K562 (cell line): ENCODE data around the gene FARSB. TPM values are rescaled to one million over a fixed set of nuclear protein-coding genes. Genes with fewer than 3 reads are reported as not detected.

Experiments used
- ATAC-seq: fragments of 200-7000 bp; cut with Tn5 transposase; 3 replicates; pipeline ENCODE4 v1.9.1; 2020; ENCODE audit warnings: moderate library complexity
- BruUV-seq: library from RNA; stranded (reverse); fragments of 400-500 nt; replicated peaks from 2 replicates; lab custom pipeline; 2021; lab: Mats Ljungman, UMichigan
- CTCF ChIA-PET: fragments of 300-600 bp; formaldehyde crosslinking; extraction: SDS; loops from one replicate; lab custom pipeline; 2021; ENCODE audit warnings: low intra/inter-chr PET ratio; lab: Yijun Ruan, JAX
- POLR2A ChIA-PET: fragments of 300-600, 350-650 bp; sonication (Branson Sonifier 250); formaldehyde crosslinking; extraction: SDS; loops from one replicate; lab custom pipeline; 2021; ENCODE audit warnings: antibody characterized with exemption, inconsistent platforms; lab: Yijun Ruan, JAX
- DNase-seq, 4 experiments: peaks; one replicate each; pipeline versions ENCODE4 v3.0.0 to v3.0.0-alpha.2; 2011 to 2018; ENCODE audit warnings: low spot score in 3 of 4, mixed read lengths in 3 of 4; ENCODE audit errors: extremely low read depth in 1 of 4
- FAIRE-seq: peaks from 2 replicates; lab custom pipeline; 2011; peaks lifted over from hg19 to GRCh38; lab: Jason Lieb, UNC
- H2AFZ ChIP-seq: 2 replicates; pipeline ENCODE4 v1.6.0; 2011; ENCODE audit warnings: low read depth, low read length, control low read depth, inconsistent platforms
- H3K27ac ChIP-seq: fragments of 200-600 bp; 3 replicates; pipeline ENCODE4 v1.8.0; 2011; ENCODE audit warnings: low read depth, mild to moderate bottlenecking, control low read depth, inconsistent platforms, low read length, moderate library complexity, mixed read lengths; ENCODE audit errors: extremely low read depth
- H3K27me3 ChIP-seq, 2 experiments: fragments of 300-600 bp in 1 of 2; 2 replicates in 1 of 2; 3 replicates in 1 of 2; pipeline versions ENCODE4 v1.6.0 to v1.8.0; 2011; ENCODE audit warnings: inconsistent platforms in 2 of 2, low read length in 2 of 2, mild to moderate bottlenecking in 1 of 2, mixed read lengths in 1 of 2, moderate library complexity in 1 of 2; ENCODE audit not compliant: control insufficient read depth in 2 of 2, insufficient read depth in 2 of 2
- H3K36me3 ChIP-seq: fragments of 300-600 bp; 3 replicates; pipeline ENCODE4 v1.8.0; 2011; ENCODE audit warnings: mild to moderate bottlenecking, low read length, inconsistent platforms; ENCODE audit not compliant: control insufficient read depth, insufficient read depth
- H3K4me1 ChIP-seq, 2 experiments: fragments of 200-600 bp in 1 of 2; replicated peaks in 1 of 2; 2 replicates in 1 of 2; 3 replicates in 1 of 2; pipeline versions ENCODE4 v1.5.1 to v1.8.0; 2011; ENCODE audit warnings: inconsistent platforms in 2 of 2, low read length in 2 of 2, mild to moderate bottlenecking in 1 of 2, mixed read lengths in 1 of 2, moderate library complexity in 1 of 2; ENCODE audit not compliant: control insufficient read depth in 2 of 2, insufficient read depth in 2 of 2
- H3K4me2 ChIP-seq: 2 replicates; pipeline ENCODE4 v1.6.1; 2011; ENCODE audit warnings: low read length, control low read depth, inconsistent platforms, mixed read lengths; ENCODE audit not compliant: insufficient read depth
- H3K4me3 ChIP-seq: fragments of 200-600 bp; sonication (generic), shearing (Covaris generic); 2 replicates; pipeline ENCODE4 v1.5.1; 2016; ENCODE audit warnings: control low read depth, inconsistent platforms
- H3K79me2 ChIP-seq: fragments of 200-600 bp; 3 replicates; pipeline ENCODE4 v1.8.0; 2011; ENCODE audit warnings: low read length, inconsistent platforms; ENCODE audit not compliant: control insufficient read depth, insufficient read depth
- H3K9ac ChIP-seq, 2 experiments: 2 replicates each; pipeline versions ENCODE4 v1.6.0 to v1.6.1; 2011; ENCODE audit warnings: low read depth in 2 of 2, low read length in 2 of 2, control low read depth in 1 of 2, inconsistent platforms in 1 of 2, mild to moderate bottlenecking in 1 of 2, mixed read lengths in 1 of 2; ENCODE audit not compliant: insufficient read depth in 1 of 2
- H3K9me1 ChIP-seq: one replicate; pipeline ENCODE4 v1.6.0; 2011; ENCODE audit warnings: inconsistent platforms, mild to moderate bottlenecking, low read length, moderate library complexity; ENCODE audit not compliant: control insufficient read depth, insufficient read depth
- H3K9me3 ChIP-seq: replicated peaks from 2 replicates; pipeline ENCODE4 v1.5.1; 2011; ENCODE audit warnings: low read depth, low read length, inconsistent platforms; ENCODE audit not compliant: control insufficient read depth, insufficient read depth
- H4K20me1 ChIP-seq: replicated peaks from 2 replicates; pipeline ENCODE4 v1.6.1; 2011; ENCODE audit warnings: low read length, inconsistent platforms, mixed read lengths; ENCODE audit not compliant: control insufficient read depth, insufficient read depth
- CBFB ChIP-seq: sonication (generic); formaldehyde crosslinking; IDR thresholded peaks from 2 replicates; pipeline ENCODE4 v1.4.0; 2020; ENCODE audit warnings: mild to moderate bottlenecking, missing genetic modification reagents
- CBX3 ChIP-seq, 2 experiments: IDR thresholded peaks; 1 replicate in 1 of 2; 2 replicates in 1 of 2; pipeline ENCODE4 v1.6.1; 2012; ENCODE audit warnings: inconsistent platforms in 2 of 2, low read length in 2 of 2, borderline replicate concordance in 1 of 2, control low read depth in 1 of 2
- JUN ChIP-seq, 2 experiments: sonication (generic) in 1 of 2; formaldehyde crosslinking in 1 of 2; IDR thresholded peaks; 2 replicates each; pipeline versions ENCODE4 v1.6.1 to v1.8.0; 2012 to 2022; ENCODE audit warnings: borderline replicate concordance in 2 of 2, mild to moderate bottlenecking in 2 of 2, improper control_type of control experiment in 1 of 2, low read depth in 1 of 2, low read length in 1 of 2, missing genetic modification reagents in 1 of 2
- MEIS2 ChIP-seq: fragments of 450-650 bp; IDR thresholded peaks from 2 replicates; pipeline ENCODE4 v1.6.1; 2014; ENCODE audit warnings: mild to moderate bottlenecking; ENCODE audit not compliant: partially characterized antibody
- ZNF212 ChIP-seq: fragments of 450-650 bp; formaldehyde crosslinking; IDR thresholded peaks from 2 replicates; pipeline ENCODE4 v1.4.0; 2020; ENCODE audit warnings: mild to moderate bottlenecking
- ZNF57 ChIP-seq: fragments of 450-650 bp; formaldehyde crosslinking; IDR thresholded peaks from 2 replicates; pipeline ENCODE4 v1.4.0; 2020; ENCODE audit warnings: mild to moderate bottlenecking, moderate library complexity
- ZNF699 ChIP-seq: fragments of 250-450 bp; sonication (Bioruptor Pico); IDR thresholded peaks from 2 replicates; pipeline ENCODE4 v1.8.0; 2021; ENCODE audit warnings: mild to moderate bottlenecking, moderate library complexity; ENCODE audit not compliant: insufficient replicate concordance
- WGBS: fragments of 100-300 bp; shearing (Covaris generic); methylation state at CpG from one replicate; pipeline ENCODE4 v1.1.6; 2016; ENCODE audit warnings: low coverage, mixed read lengths; ENCODE audit not compliant: insufficient coverage; ENCODE audit errors: missing lambda C conversion rate; 5-methylcytosine and 5-hydroxymethylcytosine counted together
- in situ Hi-C: fragments of 300-500 bp; cut with MboI; formaldehyde crosslinking; loops from 4 replicates; pipeline ENCODE4 v1.15.0; 2018; ENCODE audit warnings: inconsistent platforms, mixed read lengths
- intact Hi-C: fragments of 100-400 bp; cut with micrococcal nuclease; formaldehyde crosslinking; loops from 2 replicates; pipeline ENCODE4 v1.14.2; 2022
- polyA plus RNA-seq, 8 experiments: library from polyadenylated mRNA; depleted of rRNA in 4 of 8; stranded (reverse) in 5 of 8; unstranded in 3 of 8; fragments of >200 nt; fragmentation: Nextera tagmentation in 2 of 8; fragmentation: Illumina TruSeq in 1 of 8; extraction: Ambion mirVana in 2 of 8; extraction: Trizol in 1 of 8; gene quantifications; 2 replicates each; pipeline versions ENCODE4 v1.2.1 to v1.2.3, GENCODE V29; 2011 to 2014; ENCODE audit warnings: inconsistent platforms in 1 of 8, missing spikeins in 1 of 8
- total RNA-seq, 7 experiments: library from RNA; depleted of rRNA in 6 of 7; stranded (reverse); fragments of >200 nt in 6 of 7; fragmentation: Illumina TruSeq in 2 of 7; extraction: Trizol in 2 of 7; gene quantifications; 2 replicates each; pipeline versions ENCODE4 v1.2.1 to v1.2.3, GENCODE V29; 2011 to 2021; ENCODE audit warnings: low replicate concordance in 1 of 7
- TF ChIP-seq, protein P1 (sequence below): fragments of 450-650 bp; IDR thresholded peaks from 2 replicates; pipeline ENCODE4 v1.6.1; 2017; ENCODE audit warnings: antibody characterized with exemption, mild to moderate bottlenecking

Gene FARSB
- total and polyA plus RNA-seq, 9 of the 15 experiments (the other 6 are each of a cell fraction or from before 2014, with no cell fraction given), result 26.6 to 171 (median 55.7) TPM

DNA sequence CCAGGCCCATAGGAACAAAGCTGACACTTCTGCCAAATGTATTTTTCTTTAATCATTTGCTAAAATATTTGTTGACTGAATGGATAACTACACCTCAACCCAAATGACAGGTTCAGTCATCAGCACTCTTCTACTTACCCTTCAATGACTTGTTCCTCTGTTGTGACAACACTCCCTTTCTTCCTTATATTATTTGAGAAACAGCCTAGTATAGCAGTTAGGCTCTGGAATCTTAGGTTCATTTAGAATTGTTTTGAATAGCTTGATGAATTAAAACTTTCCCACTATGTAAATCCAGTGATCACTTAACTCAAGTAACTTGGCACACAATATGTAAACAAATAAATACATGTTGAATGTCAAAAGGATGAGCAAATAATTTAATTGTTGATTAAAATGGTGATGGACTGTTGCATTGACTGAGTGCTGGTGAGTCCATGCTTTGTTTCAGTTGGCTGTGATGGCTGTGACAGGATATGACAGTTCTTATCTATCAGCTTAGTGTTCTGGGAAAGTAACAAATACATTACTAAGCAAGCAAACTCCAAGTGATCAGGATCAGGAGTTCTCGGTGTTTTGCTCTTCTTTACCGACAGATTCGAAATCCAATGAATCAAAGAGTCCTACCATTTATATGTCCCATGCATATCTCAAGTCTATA, 12.7 kb upstream of the FARSB start (continued):
- TF ChIP-seq ZNF699 (CRISPR knock-in tag) (no peak), MEIS2 (peak; percentile 67), CBX3 (IDR thresholded peaks at IDR 0.05; ENCODE audit: borderline replicate concordance in 1 of 2, low read length in 2 of 2) (no peak), ZNF212 (no peak)
- TF ChIP-seq, all 486 proteins: peak for 3

DNA sequence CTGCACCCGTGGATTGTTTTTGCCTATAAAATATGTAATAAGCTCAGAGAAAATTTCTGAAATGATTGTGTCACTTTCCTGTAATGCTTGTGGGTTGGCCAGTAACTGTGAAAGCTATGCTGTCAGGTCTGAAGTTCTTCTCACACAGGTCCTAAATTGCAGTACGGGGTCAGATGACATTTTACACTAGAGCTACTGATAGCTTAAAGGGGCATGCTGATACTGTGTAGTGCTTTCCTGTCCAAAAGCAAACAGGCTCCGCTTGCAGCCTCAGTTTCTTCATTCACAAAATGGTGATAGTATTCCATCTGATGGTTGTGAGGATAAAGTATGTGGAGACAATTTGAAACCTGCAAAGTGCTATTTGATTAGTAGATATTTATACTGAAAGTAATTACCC, 7.6 kb upstream of the FARSB start:
- in situ Hi-C loops, result no loop called here
- BruUV-seq, result no TSS peak
- no peak for FAIRE-seq

More for the DNA sequence above, 7.6 kb upstream of the FARSB start:
- 32% methylated on average over 3 of the region's 3 CpGs for WGBS
- intact Hi-C loops, result no loop called here
- Histone ChIP-seq H3K79me2 (no peaks in the 10 kb centered on the region), H3K36me3 (no peaks in the 10 kb centered on the region), H3K4me1 (no peaks in the 10 kb centered on the region), H2AFZ (no peak overlapping the region), H3K27me3 (no peaks in the 10 kb centered on the region), H3K4me3 (no peak overlapping the region), H3K9ac (no peak overlapping the region), H4K20me1 (no peaks in the 10 kb centered on the region), H3K9me1 (no peaks in the 10 kb centered on the region), H3K27ac (no peak overlapping the region), H3K9me3 (no peaks in the 10 kb centered on the region), H3K4me2 (no peak overlapping the region)
- ATAC-seq (peak; percentile 34; the same call in 1 of the 3 replicates), DNase-seq (no peak)
- CTCF ChIA-PET, result no interaction called here
- TF ChIP-seq JUN (IDR thresholded peaks at IDR 0.05; ENCODE audit: borderline replicate concordance, low read depth, low read length) (no peak), JUN (CRISPR knock-in tag; IDR thresholded peaks at IDR 0.05; ENCODE audit: borderline replicate concordance) (no peak), ZNF57 (CRISPR knock-in tag) (no peak), CBFB (CRISPR knock-in tag) (no peak)
- TF ChIP-seq, protein P1, sequence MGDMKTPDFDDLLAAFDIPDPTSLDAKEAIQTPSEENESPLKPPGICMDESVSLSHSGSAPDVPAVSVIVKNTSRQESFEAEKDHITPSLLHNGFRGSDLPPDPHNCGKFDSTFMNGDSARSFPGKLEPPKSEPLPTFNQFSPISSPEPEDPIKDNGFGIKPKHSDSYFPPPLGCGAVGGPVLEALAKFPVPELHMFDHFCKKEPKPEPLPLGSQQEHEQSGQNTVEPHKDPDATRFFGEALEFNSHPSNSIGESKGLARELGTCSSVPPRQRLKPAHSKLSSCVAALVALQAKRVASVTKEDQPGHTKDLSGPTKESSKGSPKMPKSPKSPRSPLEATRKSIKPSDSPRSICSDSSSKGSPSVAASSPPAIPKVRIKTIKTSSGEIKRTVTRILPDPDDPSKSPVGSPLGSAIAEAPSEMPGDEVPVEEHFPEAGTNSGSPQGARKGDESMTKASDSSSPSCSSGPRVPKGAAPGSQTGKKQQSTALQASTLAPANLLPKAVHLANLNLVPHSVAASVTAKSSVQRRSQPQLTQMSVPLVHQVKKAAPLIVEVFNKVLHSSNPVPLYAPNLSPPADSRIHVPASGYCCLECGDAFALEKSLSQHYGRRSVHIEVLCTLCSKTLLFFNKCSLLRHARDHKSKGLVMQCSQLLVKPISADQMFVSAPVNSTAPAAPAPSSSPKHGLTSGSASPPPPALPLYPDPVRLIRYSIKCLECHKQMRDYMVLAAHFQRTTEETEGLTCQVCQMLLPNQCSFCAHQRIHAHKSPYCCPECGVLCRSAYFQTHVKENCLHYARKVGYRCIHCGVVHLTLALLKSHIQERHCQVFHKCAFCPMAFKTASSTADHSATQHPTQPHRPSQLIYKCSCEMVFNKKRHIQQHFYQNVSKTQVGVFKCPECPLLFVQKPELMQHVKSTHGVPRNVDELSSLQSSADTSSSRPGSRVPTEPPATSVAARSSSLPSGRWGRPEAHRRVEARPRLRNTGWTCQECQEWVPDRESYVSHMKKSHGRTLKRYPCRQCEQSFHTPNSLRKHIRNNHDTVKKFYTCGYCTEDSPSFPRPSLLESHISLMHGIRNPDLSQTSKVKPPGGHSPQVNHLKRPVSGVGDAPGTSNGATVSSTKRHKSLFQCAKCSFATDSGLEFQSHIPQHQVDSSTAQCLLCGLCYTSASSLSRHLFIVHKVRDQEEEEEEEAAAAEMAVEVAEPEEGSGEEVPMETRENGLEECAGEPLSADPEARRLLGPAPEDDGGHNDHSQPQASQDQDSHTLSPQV, result no peak
- POLR2A ChIA-PET, result interaction anchor here (1.2 kb wide), 1 partner anchor 10 kb away, joined by 3 read pairs; no protein-coding TSS in a partner anchor
